ENCODE data around the gene HOTAIR.

GRCh38 chr12:53963005-53963404 lies 11.7 kb downstream of the HOTAIR start:
- TF ChIP-seq, protein P1, sequence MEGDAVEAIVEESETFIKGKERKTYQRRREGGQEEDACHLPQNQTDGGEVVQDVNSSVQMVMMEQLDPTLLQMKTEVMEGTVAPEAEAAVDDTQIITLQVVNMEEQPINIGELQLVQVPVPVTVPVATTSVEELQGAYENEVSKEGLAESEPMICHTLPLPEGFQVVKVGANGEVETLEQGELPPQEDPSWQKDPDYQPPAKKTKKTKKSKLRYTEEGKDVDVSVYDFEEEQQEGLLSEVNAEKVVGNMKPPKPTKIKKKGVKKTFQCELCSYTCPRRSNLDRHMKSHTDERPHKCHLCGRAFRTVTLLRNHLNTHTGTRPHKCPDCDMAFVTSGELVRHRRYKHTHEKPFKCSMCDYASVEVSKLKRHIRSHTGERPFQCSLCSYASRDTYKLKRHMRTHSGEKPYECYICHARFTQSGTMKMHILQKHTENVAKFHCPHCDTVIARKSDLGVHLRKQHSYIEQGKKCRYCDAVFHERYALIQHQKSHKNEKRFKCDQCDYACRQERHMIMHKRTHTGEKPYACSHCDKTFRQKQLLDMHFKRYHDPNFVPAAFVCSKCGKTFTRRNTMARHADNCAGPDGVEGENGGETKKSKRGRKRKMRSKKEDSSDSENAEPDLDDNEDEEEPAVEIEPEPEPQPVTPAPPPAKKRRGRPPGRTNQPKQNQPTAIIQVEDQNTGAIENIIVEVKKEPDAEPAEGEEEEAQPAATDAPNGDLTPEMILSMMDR (conservative IDR thresholded peaks at IDR 0.05): no peak
- TF ChIP-seq ZFX (IDR thresholded peaks at IDR 0.05): no peak
